IPS-15b (cell line): ENCODE data around the gene NANOG.
"Not testable (repeated sequence)": the region's sequence is repeated elsewhere in the genome, so short reads cannot be mapped to it uniquely, and the experiment has no call there.

ENCODE experiments used
- H3K27me3 ChIP-seq: one replicate; pipeline ENCODE4 v1.6.1; 2013; ENCODE audit warnings: low read length; ENCODE audit not compliant: control insufficient read depth, insufficient read depth
- H3K36me3 ChIP-seq: one replicate; pipeline ENCODE4 v1.6.1; 2013; ENCODE audit warnings: low read length; ENCODE audit not compliant: control insufficient read depth, insufficient read depth
- H3K4me1 ChIP-seq: one replicate; pipeline ENCODE4 v1.6.1; 2013; ENCODE audit warnings: mild to moderate bottlenecking, low read length; ENCODE audit not compliant: control insufficient read depth, insufficient read depth
- H3K4me3 ChIP-seq: one replicate; pipeline ENCODE4 v1.5.1; 2013; ENCODE audit warnings: low read depth, low read length
- H3K9ac ChIP-seq: one replicate; pipeline ENCODE4 v1.6.1; 2013; ENCODE audit warnings: low read depth, mild to moderate bottlenecking, low read length
- H3K9me3 ChIP-seq: one replicate; pipeline ENCODE4 v1.6.1; 2013; ENCODE audit warnings: mild to moderate bottlenecking, low read length; ENCODE audit not compliant: control insufficient read depth, insufficient read depth

The NANOG gene

DNA sequence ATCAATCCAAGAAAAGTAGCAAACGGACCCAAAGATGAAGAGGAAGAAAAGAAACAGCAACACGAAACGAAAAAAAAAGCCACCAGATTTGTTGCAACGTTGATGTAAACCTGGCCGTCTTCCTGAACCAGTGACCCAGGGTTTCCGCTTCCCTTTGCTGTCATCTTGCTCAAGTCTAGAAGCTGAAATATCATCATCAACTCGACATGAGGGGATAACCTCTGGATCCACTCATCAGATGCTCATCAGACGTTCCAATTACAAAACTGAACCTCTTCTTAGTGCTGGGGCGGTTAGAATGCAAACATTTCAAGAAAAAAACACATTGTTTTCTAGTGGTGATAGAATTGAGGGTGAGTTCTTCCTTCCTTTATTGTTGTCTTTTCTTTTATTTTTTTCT lies 54.4 kb downstream of the NANOG start:
- H3K36me3 ChIP-seq, H3K9me3 ChIP-seq, H3K27me3 ChIP-seq, H3K9ac ChIP-seq, H3K4me3 ChIP-seq: not testable (repeated sequence)
- H3K4me1 ChIP-seq = peaks cover 12% of the 10 kb centered on the region

DNA sequence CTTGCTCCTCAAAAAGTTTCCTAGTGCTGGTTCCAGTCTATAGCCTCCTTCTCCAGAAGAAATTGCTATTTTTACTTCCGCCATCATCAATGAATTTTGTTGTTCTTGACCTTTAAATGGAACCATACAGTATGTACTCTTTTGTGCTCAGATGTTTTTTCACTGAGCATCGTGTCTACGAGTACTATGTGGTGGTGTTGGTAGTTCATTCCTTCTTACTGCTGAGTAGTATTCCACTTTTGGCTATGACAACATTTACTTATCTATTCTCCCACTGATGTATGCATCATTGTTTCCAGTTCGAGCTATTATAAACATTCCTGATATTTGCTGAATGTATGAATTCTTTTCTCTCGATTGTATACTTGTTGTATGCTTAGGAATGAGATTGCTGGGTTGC lies 54.9 kb downstream of the NANOG start:
- H3K9me3 ChIP-seq = no peaks in the 10 kb centered on the region
- no peaks in the 10 kb centered on the region for H3K36me3 ChIP-seq
- H3K4me1 ChIP-seq = peaks cover 12% of the 10 kb centered on the region
- no peak overlapping the region for H3K9ac ChIP-seq
- H3K4me3 ChIP-seq = no peak overlapping the region
- no peaks in the 10 kb centered on the region for H3K27me3 ChIP-seq

DNA sequence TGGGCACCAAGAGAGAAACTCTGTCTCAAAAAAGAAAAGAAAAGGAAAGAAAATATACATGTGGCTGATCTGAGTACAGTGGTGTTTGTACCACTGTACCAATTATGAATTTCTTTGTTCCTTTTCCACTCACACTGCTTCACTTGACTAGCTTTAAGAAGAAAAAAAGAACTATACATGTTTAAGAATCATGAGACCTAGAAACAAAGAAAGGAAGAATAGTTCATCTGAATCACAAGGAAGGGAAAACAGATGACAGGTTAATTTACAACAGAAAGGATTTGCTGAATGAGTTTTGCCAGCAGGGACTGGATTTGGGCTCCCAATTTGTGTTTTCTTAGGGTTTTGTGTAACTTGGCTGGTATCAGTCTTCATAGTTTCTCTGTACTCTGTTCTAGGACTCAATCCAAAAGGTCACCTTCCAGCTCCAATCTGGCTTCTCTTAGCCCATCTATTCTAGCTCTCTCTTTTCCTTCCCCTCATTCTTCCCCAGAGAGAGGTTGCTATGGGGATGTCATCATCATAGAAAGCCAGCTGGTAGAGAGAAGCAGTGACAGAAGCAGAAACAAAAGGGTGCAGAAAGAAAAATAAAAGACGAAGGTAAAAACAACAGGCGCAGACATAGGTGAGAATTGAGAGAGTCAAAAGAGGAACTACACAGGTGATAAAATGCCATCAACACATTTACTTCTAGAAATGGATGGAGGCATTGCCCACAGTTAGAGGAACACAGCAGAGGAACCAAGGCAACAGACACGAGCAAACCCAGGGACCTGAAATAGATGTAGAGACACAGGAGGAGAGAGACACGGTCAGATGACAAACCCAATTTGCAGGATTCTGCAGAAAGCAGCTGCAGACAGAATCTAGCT lies 58.3 kb downstream of the NANOG start:
- not testable (repeated sequence) for H3K9ac ChIP-seq, H3K9me3 ChIP-seq, H3K4me3 ChIP-seq, H3K36me3 ChIP-seq, H3K27me3 ChIP-seq
- peaks cover 15% of the 10 kb centered on the region for H3K4me1 ChIP-seq

DNA sequence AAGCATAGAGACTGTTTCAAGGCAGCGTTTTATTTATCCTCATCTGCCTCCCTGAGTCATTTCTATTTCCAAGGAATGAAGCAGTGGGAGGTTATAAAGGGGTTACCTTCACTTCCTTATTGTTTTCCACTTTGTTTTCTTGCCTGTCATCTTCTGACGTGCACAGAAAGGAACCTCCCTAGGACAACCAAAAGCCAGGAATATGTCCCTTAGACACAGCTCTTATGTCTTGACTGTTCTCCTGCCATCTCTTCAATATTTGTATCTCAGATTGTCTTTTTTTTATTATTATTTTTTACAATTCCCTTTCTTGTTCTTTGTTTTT lies 58.9 kb downstream of the NANOG start:
- H3K4me1 ChIP-seq = peaks cover 15% of the 10 kb centered on the region
- H3K4me3 ChIP-seq, H3K36me3 ChIP-seq, H3K27me3 ChIP-seq, H3K9ac ChIP-seq, H3K9me3 ChIP-seq: not testable (repeated sequence)
